GM21717 (cell line): ENCODE results near the gene TDRD7.
"Not testable (repeated sequence)": the region's sequence is repeated elsewhere in the genome, so short reads cannot be mapped to it uniquely, and the experiment has no call there.

Experiments
- ATAC-seq: cut with Tn5 transposase; IDR thresholded peaks from one replicate; pipeline ENCODE4 v1.9.1; 2021; ENCODE audit warnings: mild to moderate bottlenecking, moderate library complexity; ENCODE audit not compliant: unreplicated experiment

Gene TDRD7

DNA sequence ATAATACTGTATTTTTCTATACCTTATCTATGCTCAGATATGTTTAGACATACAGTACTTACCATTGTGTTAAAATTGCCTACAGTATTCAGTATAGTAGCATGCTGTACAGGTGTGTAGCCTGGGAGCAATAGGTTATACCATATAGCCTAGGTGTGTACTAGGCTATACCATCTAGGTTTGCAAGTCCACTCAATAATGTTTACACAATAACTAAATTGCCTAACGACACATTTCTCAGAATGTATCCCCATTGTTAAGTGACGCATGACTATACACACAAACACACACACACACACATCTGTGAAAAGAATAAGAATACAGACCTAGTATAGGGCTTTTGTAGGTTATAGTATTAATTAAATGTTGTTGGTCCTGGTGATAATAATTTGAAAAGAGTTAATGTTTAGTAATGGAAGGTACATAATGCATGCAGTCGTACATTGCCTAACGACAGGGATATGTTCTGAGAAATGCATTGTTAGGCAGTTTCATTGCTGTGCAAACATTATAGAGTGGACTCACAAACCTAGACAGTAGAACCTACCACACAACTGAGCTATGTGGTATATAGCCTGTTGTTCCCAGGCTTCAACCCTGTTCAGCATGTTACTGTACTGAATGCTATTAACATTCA, 13.6 kb downstream of the TDRD7 start:
- no peak for ATAC-seq

DNA sequence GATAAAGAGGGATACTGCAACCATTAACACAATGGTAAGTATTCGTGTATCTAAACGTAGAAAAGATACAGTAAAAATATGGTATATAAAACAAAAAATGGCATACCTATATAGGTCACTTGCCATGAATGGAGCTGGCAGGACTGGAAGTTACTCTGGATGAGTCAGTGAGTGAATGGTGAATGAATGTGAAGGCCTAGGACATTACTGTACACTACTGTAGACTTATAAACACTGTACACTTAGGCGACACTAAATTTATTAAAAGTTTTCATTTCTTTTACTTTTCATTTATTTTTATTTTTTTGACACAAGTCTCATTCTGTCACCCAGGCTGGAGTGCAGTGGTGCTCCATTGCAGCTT, 14.1 kb downstream of the TDRD7 start:
- ATAC-seq = no peak

DNA sequence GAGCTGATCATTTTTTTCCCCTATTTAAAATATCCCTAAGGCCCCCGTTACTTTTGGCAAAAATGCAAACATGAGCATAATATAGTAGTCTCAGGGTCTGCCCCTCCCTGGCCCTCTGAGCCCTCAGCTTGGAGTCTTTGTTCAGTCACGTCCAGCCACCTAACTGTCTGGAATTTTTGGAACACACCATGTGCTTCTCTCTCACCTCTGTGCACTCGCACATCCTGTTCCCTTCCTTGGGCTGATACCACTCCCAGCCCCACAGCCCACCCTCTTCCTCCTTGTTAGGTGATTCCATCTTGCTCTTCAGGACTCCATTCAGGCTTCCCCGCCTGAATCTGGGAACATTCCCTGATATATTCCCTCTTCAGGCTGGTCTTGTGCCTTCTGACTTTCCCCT, 16.0 kb downstream of the TDRD7 start:
- no peak for ATAC-seq

DNA sequence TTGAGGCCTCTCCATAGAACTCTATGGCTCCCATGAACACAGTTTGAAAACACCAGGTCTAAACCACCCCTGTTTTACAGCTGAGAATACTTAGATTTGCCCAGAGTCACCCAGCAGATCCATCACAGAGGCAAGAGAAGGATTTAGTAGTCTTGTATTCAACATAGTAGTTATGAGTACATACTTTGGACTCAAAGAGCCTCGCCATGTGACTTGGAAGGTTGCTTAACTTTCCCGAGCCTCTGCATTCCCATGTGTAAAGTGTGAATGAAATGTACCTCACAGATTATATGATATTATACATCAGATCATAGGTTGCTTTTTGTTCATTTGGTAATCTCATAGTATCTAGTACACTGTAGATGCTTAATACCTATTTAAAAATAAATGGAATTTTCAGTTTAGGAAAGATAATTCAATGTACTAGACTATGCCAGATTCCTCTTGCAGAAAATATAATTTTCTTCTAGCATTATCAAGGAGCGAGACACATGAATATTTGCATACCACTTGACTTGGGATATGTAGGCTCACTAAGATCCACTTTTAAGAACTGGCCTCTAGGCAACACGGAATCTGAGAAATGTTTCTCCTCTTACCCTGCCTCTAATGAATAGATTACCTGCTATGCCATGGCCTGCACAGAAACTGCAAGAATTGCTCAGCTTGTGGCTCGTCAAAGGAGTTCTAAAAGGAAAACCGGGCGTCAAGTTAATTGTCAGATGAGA, 18.6 kb downstream of the TDRD7 start:
- no peak for ATAC-seq

DNA sequence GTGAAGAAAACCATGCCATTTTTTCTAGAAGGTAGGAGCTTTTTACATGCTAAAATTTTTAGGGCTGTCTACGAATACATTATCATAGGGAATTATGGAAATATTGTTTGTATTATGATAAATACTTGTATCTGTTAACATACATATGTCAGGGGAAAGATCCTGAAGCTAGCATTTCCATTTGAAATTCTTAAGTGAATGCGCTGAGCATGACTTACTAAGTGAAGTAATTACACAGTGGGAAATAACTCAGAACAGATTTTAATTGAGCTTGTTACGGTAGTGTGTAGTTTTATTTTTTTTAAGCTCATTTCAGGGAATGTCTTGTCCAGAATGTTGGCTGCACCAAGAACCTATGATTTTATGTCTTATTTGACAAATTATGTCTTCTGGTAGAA, 19.1 kb downstream of the TDRD7 start:
- no peak for ATAC-seq

DNA sequence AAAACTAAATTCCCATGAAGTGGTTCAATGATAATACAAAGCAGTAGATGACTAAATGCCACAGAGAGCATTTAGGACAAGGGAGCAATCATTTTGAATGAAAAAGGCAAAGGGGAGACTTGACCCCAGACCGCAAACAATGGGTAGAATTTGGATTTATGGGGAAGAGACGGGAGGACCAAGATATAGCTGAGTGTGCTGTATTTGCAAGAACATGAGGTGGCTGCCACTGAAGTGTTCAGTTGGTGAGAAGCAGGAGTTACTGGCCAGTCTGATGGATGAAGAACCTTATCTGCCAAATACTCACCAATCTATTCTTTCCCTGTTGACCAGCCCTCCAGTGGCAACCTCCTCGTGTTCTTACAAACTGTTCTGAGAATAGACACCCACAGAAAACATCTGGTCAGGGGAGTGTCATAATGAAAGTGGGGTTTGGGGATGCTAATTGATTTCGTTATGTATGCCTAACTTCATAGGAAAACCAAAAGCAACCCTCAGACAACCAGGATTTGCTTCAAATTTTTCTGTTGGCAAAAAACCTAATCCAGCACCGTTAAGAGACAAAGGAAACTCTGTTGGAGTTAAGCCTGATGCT, 19.8 kb downstream of the TDRD7 start:
- no peak for ATAC-seq

DNA sequence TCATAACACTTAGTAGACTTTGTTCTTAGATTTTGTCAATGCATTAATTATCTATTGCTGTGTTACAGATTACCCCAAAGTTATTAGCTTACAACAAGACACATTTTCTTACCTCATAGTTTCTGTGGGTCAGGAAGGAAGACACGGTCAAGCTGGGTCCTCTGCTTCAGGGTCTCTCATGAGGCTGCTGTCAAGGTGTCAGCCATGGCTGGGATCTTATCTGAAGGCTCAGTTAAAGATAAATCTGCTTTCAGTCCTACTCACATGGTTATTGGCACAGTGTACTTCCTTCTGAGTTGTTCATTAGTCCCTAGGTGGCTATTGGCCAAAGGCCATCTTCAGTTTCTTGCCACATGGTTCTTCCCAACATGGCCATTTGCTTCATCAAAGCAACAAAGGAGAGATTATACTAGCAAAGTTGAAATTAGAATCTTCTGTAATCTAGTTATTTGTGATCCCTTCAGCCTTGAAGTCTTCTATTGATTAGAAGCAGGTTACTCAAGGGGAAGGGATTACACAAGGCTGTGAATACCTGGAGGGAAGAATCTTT, 25.2 kb downstream of the TDRD7 start:
- no peak for ATAC-seq

DNA sequence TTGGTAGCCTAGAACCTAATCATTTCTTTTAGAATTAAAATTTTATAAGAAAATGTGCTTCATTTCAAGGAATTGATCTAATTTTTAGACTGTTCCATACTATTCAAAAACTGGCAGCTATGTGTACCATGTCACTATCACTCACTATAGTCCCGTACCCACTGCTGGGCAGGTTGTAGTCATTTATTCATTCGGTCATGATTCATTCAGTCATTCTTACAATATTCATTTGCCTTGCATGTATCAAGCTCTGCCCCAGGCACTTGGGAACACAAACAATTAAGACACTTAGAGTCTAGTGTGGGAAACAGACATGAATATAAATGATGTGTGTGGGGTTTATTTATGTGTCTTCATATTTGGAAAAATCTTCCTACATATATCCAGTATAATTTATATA, 26.4 kb downstream of the TDRD7 start:
- ATAC-seq = no peak

DNA sequence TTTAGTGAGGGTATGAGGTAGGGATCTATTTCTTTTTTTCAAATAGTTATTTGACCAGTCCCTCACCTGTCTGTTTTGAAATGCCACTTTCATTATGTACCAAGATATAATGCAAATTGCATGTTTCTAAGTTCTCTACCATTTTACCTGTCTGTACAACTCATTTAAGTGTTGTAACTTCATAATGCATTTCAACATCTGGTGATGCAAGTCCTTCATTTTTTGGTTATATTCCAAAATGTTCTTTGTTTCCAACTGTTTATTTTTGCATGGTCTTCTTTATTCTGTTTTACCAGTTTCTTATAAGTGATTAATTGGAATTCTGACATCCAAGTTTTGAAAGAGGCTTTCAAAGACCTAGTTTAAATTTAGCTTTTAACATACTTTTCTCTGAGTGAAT, 26.8 kb downstream of the TDRD7 start:
- ATAC-seq = no peak

DNA sequence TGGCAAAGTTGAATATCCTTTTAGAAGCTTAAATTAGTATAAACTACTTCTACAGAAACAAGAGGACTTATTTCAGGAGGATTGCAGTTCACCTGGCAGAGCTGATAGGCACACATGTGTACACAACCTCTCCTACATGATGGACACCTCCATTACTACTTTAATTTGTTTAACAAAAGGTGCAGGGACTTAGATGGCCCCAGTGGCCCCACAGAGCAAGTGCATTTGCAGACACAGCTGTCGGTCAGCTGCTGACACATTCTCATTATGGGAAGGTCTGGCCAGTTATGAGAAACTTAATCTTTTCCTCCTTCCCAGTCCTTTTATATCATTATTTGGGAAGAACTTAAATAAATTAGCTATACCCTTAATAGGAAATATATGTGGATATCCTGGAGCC, 28.3 kb downstream of the TDRD7 start:
- no peak for ATAC-seq

DNA sequence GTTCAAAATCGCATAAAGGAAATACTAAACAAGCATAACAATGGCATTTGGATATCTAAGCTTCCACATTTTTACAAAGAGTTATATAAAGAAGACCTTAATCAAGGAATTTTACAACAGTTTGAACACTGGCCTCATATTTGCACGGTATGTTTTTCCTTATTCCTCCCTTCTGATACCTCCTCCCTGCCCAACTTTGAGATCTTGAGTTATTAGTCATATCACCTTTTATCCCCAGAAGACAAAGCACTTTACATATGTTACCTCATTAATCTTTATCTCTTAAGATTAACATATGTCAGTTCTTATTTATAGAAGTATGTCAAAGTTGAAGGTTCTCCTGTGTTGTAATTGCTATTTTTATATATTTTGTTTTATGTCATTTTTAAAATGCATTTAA, 29.8 kb downstream of the TDRD7 start:
- no peak for ATAC-seq

DNA sequence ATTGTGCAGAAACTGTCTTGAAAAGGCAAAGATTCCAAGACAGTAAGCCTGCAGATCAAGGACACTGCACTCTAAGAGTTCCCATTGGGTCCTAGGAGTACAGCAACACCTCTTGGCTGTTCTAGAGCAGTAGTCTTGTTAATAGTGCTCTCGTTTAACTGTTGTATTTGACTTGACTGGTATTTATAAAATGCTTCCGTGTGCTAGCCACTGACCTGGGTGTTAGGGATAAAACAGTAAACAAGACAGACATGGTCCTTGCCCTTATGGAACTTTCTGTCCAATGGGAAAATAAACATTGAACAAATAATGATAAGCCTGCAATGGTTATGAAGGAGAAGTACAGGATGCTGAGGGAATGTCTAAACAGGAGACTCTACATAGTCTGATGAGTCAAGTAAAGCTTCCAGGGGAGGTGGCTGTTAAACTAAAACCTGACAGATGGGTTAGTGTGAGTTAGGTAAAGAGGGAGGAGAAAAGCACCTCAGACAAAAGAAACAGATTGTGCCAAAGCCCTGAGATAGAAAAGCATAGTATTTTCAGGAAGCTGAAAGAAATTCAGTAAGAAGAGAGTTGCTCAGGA, 33.3 kb downstream of the TDRD7 start:
- no peak for ATAC-seq

DNA sequence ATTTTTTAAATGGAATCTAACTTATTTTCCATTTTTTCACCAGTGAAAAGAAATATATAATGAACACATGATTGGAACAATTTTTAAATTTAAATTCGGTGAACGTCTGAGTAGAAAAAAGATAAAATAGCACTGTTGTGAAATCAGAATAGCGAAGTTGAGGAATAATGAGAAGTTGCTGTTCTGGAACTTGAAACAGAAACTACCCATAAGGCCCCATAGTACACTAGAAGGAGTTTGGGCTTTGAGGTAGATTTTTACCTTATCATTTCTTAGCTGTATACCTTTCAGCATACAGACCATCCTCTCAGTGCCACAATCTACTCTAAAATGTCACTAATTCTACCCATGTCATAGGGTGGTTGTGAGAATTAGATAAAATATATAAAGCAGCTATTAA, 35.1 kb downstream of the TDRD7 start:
- ATAC-seq = no peak

DNA sequence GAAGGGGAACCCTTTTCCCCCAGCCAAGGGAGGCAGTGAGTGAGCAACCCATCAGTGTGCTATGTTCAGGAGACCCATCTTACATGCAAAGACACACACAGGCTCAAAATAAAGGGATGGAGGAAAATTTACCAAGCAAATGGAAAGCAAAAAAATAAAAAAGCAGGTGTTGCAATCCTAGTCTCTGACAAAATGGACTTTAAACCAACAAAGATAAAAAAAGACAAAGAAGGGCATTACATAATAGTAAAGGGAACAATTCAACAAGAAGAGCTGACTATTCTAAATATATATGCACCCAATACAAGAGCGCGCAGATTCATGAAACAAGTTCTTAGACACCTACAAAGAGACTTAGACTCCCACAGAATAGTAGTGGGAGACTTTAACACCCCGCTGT, 41.7 kb downstream of the TDRD7 start:
- ATAC-seq = not testable (repeated sequence)

DNA sequence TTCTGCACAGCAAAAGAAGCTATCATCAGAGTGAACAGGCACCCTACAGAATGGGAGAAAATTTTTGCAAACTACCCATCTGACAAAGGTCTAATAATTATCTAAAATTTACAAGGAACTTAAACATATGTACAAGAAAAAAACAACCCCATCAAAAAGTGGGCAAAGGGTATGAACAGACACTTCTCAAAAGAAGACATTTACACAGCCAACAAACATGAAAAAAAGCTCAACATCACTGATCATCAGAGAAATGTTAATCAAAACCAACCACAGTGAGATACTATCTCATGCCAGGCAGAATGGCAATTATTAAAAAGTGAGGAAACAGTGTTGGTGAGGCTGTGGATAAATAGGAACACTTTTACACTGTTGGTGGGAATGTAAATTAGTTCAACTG, 44.9 kb downstream of the TDRD7 start:
- not testable (repeated sequence) for ATAC-seq

DNA sequence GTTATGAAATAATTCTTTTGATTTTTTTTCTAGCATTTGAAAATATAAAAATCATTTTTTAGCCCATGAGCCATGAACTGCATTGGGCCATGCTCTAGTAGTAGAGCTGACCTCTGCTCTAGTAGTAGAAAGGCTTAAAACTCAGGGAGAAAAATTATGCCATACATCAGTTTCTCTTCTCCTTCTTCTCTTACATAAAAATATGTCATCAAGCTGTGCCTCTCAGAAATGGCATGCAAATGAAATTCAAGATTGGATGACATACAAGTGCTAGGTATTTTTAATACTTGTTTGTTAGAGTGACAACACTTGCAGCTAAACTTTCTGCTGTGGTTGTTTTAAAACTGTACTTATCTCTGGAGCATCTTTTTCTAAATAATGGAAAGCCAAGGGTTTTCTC, 47.4 kb downstream of the TDRD7 start:
- no peak for ATAC-seq

DNA sequence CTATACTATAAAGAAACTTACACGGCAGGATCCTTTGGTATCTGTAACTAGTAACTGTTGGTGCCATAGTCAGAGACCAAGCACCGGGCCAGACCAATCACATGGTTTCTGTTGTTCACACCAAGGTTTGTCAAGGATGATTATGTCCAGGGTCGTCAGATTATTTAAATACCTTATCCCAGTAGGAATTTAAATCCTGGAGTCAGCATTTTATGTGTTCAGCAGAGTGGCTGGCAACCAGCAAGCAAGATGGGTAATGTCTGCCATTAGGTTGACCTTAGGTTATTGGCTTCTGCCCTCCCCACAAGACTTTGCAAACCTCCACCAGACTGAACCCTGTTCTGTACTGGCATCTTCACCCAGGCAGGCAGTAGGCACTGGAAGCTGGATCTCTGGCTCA, 50.3 kb downstream of the TDRD7 start:
- no peak for ATAC-seq

DNA sequence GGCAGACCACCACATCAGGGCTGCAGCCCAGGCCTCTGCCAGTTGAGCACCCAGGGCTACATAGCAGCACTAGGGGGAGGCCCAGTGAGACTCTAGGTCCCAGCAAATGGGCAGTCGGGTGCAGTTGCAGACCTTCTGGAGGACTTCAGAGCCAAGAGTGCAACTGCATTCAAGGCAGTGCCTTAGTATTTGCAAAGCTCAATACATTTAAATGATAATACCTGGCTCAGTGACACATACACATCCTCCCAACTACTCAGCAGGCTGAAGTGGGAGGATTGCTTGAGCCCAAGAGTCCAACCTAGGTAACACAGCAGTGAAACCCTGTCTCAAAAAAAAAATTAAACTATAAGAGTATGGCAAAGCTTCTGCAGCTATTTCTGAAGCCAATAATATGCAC, 51.0 kb downstream of the TDRD7 start:
- no peak for ATAC-seq

DNA sequence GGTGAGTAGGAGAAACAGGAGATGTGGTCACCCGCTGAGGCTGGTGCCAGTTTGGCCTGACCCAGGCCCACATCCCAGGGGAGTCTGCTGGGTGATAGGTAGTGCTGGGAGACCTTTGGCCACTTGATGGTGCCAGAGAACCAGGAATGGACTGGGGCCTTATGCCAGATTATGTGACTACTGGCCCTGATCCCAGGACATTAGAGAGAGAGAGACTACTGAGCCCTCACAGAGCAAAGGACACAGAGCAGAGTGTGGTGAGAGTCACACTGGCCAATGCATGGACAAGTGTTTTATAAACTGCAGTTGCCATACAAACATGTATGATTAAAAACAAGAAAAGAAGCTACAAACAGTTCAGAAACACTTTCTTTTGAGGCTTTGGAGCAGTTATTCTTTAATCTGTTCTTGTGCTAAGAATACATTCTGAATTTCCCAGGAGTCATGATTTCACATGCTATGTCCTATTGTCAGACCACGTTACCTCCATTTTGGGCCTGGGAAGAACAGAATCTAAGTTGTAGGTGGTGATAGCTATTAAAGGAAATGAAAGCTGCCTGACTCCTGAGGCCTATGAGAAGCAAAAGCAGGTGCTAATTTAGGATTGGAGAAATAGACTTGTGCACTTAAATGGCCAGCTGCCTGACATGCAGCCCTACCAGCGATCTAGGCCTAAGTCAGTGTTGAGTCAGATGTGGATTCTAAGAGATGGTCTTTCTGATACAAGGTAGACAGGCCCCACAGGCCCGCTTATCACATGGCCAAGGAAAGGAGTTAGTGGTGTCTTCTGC, 57.0 kb downstream of the TDRD7 start:
- ATAC-seq = peak; percentile 77

DNA sequence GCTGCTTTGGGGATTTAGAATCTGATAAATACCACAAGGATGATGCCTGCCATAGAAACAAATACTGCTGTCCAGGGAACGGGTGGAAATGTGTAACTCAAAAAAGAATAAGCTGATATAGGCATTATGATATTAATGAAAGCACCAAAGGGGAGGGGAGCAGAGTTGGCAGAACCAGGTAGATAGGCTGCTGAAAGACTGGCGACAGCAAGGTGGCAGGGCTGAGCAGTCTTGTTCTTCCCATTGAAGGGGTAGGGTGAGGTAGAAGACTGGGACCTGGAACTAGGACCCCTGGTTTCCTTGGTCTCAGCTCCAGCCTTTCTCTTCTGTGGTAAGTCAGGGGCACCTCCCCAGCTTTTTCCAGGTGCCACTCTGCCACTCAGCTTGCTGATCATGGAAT, 58.2 kb downstream of the TDRD7 start:
- no peak for ATAC-seq

DNA sequence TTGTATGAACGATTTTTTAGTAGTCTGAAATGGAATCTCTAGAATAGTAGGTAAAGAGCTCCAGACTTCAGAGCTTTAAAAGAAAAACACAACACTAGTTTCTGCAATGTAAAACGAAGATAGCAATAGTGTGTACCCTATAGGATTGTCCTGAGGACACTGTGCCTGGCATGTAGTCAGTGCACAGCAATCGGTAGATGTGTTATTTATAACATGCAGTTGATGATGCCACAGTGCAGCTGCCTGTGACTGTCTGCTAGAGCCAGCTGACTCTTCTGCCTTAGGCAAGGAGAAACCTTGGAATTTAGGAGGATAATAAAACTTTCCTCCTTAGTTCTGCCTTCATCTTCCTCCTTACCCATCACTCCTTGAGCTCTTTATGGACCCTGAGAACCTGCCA, 61.8 kb downstream of the TDRD7 start:
- no peak for ATAC-seq
